AG09319 (cell line): Measurements from ENCODE around the gene LY86.

Experiments
- DNase-seq: peaks from one replicate; pipeline ENCODE4 v3.0.0-alpha.2; 2010; ENCODE audit warnings: low read depth; ENCODE audit errors: extremely low read depth
- TF ChIP-seq, protein P1 (sequence below): IDR thresholded peaks from 2 replicates; pipeline ENCODE4 v1.5.1; 2011; ENCODE audit warnings: low read depth, mild to moderate bottlenecking, inconsistent platforms, low read length, moderate library complexity

LY86 gene

DNA sequence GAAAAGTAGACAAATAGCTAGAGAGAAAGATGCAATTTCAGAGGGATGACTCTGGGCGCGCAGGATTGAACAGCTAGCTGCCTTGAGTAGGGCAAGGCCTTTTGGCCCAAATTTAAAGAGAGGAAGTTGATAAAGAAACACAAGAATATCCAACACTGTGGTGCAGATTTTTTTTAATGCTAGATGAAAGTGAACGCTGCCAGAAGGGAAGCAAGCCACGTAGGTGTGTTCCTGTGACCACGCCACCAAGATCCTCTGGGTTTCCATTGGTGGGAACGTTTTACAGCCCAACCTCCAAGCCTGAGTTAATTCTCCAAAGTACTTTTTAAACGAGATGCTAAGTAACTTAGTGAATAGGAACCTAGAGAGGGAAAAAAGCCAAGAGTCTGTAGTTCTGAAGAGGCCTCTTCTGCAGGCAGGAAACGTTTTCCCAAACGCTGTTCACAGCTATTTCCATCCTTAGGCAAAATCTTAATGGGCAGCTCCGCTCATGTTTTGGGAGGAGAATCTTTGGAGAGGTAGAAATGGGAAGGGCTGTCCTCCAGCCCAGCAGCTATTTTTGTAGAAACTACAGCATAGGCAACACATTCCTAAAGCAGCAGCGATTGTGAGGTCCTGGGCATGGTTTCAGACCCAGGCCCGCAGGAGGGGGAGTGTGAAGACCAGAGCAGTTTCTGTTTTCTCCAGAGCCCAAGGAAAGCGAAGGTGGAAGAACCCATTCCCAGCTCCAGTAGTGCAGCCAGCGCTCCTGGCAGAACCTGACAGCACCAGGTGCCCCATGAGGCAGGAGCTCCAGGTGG, 8.2 kb downstream of the LY86 start:
- DNase-seq: no peak
- TF ChIP-seq, protein P1, sequence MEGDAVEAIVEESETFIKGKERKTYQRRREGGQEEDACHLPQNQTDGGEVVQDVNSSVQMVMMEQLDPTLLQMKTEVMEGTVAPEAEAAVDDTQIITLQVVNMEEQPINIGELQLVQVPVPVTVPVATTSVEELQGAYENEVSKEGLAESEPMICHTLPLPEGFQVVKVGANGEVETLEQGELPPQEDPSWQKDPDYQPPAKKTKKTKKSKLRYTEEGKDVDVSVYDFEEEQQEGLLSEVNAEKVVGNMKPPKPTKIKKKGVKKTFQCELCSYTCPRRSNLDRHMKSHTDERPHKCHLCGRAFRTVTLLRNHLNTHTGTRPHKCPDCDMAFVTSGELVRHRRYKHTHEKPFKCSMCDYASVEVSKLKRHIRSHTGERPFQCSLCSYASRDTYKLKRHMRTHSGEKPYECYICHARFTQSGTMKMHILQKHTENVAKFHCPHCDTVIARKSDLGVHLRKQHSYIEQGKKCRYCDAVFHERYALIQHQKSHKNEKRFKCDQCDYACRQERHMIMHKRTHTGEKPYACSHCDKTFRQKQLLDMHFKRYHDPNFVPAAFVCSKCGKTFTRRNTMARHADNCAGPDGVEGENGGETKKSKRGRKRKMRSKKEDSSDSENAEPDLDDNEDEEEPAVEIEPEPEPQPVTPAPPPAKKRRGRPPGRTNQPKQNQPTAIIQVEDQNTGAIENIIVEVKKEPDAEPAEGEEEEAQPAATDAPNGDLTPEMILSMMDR: no peak

DNA sequence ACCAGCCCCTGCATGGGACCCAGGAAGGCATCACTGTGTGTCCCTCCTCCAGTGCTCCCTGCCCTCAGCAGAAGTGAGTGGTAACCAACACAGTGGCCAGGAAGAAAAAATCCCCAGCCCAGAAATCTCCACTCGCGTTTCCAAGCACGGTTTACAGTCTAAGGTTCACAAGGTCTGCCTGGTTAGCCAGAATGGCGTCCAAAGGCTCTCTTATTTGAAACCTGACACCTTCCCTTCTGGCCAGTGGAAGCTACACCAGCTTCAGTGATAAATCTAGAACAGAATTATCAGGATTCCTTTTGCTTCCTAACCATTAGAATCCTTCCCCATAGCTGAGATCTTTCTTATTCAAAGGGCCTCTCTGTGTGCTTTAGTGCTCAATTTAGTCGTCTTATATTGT, 9.2 kb downstream of the LY86 start:
- TF ChIP-seq, protein P1: no peak

DNA sequence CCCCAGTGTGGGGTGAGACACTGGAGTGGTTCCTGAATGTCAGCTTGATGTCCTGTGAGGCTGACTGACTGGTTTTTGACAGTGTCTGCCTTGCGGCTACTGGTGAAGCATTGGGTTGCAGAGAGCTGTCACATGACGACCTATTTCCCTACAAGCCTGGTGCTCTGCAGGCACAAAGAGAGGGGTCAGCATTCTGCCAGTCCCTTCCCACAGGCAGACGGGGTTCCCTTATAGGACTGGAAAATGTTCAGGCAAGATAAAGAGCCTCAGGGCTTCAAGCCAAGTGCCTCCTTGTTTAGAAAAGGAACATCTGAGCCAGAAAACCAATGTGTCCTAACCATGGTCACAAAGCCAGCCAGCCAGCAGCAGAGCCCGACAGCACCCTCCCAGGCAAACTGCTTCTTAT, 11.0 kb downstream of the LY86 start:
- DNase-seq: no peak
- TF ChIP-seq, protein P1: no peak

More for the DNA sequence above, 9.2 kb downstream of the LY86 start:
- DNase-seq: no peak

DNA sequence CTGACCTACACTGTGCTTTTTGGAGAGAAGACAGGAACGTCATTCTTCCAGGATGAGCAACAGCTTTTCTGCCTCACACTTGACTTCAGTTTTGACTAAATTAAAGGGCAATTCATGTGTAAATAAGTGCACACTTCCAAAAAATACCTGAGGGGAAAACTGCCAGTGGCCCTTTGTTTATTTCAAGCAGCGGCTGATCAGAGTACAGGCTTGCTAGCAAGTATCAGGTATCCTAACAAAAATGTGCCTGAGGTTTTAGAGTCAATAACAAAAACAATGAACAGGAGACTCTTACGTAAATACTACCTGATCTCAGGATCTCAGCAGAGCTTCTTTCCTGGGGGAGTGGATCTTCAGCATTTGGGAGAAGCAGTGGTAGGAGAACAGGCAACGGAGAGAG, 12.4 kb downstream of the LY86 start:
- TF ChIP-seq, protein P1: no peak
- no peak for DNase-seq

DNA sequence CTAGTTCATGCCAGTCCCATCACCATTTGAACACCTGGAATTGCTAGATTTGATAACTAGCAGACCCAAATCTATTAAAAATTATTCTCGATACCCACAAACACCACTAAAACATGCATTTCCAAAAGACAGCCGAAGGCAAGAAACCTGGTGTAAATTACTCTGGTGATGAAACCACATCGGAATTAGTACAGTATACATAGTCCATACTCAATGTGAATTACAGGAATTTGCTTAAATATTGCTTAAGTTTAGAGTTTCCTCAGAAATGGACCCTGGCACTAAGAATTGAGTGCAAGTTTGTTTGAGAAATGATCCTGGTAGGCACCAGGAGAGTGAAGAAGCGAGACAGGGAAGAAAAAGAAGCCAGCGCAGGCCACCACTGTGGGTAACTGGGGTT, 13.7 kb downstream of the LY86 start:
- no peak for DNase-seq
- TF ChIP-seq, protein P1: no peak

DNA sequence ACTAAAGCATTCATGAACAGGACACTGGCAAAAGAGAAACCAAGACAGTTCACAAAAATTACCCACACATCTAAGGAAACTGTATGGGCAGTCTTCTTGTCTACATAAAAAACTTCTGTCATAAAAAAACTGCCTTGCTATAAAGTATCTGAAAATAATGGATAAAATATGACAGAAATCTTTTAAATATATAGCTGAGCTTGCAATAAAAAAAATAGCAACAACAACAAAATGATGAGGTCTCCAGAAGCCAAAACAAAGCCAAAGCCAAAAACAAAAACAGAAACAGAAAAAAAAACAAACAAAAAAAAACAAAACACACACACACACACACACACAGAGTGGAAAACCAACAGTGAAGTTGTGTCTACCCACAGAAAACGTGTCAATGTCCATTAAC, 14.8 kb downstream of the LY86 start:
- TF ChIP-seq, protein P1: no peak
- no peak for DNase-seq

DNA sequence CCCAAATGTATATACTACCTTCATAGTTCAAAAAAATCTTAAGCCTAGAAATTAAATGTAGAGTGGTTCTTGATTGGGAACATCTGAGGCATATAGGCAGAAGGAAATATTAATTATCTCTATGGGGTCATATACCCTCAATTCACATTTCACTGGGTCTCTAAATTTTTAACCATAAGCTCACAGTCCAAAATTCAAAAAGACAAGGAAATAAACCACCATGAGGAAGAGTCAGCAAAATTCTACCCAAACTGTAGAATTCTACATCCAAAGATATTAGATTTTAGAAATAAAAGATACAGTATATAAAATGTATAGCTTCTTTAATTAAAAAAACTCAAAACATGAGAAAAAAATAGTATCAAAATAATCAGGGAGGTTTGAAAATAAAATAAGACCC, 15.5 kb downstream of the LY86 start:
- no peak for DNase-seq
- TF ChIP-seq, protein P1: no peak
